ENCODE measurements around the gene ATP2C1.

Gene ATP2C1

GRCh38 chr3:130895690-130896488 is 2.0 kb downstream of the ATP2C1 start:
- peak; percentile 1 for DNase-seq

DNA sequence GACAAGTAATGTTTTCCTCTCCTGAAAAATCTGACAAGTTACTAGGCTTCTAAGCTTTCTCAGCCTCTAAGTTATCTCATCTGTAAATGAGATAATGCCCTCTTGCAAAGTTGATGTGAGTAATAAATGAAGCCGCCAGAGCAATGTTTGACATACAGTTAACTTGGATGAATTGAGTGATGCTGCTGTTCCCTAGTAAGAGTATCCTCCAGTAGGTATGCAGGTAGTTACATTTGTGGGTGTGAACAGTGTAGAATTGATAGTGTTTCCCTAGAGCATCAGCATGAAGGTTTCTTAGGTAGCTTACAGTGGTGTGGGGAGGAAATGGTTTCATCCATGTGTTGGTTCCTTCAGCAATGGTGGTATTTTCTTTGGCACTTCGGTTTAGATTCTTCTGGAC is 3.4 kb downstream of the ATP2C1 start:
- DNase-seq = no peak

DNA sequence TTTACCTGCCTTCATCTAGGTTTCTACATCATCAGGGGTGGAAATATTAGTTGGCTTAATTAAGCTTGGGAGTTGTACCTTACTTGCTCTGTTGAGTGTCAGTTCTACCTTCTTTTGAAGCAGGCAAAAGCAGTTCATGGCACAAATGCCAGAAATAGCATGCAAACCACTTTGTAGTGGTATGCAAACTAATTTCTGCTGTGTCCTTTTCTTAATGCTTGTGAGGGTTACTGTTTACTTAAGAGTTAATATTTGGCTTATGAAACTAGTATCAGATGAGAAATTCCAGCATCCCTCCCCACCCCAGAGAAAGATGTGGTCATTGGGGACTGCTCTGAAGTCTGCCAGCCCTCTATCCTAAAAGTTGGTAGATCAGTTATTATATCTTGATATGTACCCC is 7.1 kb downstream of the ATP2C1 start:
- no peak for DNase-seq

GRCh38 chr3:130901463-130902204 is 7.8 kb downstream of the ATP2C1 start:
- no peak for DNase-seq

GRCh38 chr3:130903412-130903908 is 9.6 kb downstream of the ATP2C1 start:
- DNase-seq = no peak

DNA sequence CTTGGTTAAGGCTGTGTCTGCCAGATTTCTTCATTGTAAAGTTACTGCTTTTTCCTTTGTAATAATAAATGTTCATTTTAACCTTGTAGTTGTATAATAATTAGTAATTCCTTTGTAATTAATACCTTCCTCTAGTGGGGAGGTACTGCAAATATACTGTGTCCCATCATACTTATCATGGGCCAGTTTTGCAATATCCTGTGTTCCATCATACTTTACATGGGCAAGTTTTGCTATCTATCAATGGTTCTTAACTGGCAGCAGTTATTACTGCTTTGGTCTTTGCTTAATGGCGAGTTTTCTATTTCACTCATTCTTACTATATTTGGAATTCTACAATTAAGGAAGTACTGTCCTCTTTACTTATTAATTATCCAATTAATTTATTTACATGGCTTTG is 10.6 kb downstream of the ATP2C1 start:
- DNase-seq = no peak

GRCh38 chr3:130905551-130905950 is 11.7 kb downstream of the ATP2C1 start:
- no peak for DNase-seq

DNA sequence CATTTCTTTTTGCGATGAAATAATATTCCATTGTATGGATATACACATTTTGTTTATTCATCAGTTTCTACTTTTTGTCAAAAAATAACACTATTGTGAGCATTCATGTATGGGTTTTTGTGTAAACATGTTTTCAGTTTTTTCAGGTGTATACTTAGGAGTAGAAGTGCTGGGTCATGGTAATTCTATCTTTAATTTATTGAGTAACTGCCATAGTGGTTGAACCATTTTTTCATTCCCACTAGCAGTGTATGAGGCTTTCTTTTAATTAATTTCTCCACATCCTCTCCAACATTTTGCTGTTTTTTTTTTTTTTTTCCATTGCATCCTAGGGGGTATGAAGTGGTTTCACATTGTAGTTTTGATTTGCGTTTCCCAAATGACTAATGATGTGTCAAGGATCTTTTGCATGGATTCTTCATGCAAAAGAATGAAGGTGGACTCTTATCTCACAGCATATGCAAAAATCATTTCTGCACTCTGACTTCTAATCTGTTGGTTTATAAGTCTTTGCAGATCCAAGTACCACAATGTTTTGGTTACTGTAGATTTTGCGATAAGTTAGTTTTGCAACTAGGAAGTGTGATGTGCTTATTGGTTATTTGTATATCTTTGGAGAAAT is 12.6 kb downstream of the ATP2C1 start:
- DNase-seq = no peak

DNA sequence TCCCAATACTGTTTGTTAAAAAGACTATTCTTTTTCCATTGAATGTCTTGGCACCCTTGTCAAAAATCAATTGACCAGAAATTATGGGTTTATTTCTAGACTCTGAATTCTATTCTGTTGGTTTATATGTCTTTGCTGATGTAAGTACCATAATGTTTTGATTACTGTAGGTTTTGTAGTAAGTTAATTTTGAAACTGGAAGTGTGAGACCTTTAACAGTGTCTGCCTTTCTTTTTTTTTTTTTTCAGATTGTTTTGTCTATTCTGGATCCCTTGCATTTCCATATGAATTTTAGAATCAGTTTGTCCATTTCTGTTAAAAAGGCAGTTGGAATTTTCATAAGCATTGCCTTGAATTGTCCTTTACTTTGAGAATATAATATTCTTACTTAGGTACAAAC is 13.6 kb downstream of the ATP2C1 start:
- DNase-seq = no peak

GRCh38 chr3:130907966-130908365 is 14.1 kb downstream of the ATP2C1 start:
- no peak for DNase-seq

DNA sequence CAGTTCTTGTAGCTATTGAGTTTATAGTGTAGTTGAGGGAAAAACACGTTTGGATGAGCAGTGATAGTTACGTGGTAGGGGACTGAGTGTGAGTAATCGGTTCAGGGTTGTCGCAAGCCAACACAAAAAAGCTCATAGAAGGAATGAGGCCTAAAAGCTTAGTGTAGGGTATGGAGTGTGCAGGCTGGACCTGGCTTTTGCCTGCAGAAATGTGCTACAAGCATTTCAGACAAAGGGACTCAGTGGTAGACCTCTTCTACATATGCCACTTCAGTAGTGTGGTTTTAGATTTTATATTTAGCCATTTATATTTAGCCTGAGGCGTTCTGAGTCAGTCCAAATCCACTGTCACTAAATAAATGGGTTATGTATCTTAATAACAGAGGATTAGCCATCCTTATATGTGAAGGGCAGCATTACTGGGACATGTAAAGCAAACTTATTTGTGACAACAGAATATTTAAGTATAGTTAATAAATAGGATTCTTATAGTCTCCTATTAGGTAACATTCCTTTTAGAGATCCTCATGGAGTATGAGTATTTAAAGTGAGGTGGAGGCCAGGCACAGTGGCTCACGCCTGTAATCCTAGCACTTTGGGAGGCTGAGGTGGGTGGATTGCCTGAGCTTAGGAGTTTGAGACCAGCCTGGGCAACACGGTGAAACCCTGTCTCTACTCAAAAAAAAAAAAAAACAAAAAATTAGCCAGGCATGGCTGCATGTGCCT is 21.8 kb downstream of the ATP2C1 start:
- no peak for DNase-seq

GRCh38 chr3:130916507-130917167 is 22.8 kb downstream of the ATP2C1 start:
- no peak for DNase-seq

- DNase-seq = no peak
These were observed 24.4 kb downstream of the ATP2C1 start for GRCh38 chr3:130918328-130918727.

- no peak for DNase-seq
These were observed 31.7 kb downstream of the ATP2C1 start for GRCh38 chr3:130925628-130926027.

GRCh38 chr3:130926504-130926903 is 32.6 kb downstream of the ATP2C1 start:
- no peak for DNase-seq

GRCh38 chr3:130929804-130930203 is 35.9 kb downstream of the ATP2C1 start:
- DNase-seq = no peak

DNA sequence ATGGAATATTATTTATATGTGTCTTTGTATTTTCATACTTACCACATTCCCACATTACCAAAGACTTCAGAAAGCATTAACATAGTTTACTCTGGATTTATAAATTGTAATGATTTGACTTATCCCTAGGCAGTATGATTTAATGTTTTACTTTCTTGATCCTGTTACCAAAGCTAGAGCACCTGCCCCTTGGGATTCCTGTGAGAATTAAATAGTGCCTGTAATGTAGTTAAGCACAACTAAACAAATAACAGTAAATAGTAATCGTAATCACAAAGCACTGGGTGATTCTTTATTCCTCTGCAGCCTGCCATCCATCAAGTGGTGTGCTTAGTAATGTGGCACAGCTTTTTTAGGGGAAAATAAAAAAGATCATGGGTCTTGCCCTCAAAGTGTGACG is 39.1 kb downstream of the ATP2C1 start:
- no peak for DNase-seq

- no peak for DNase-seq
These were observed 40.0 kb downstream of the ATP2C1 start for GRCh38 chr3:130933801-130934345.

GRCh38 chr3:130934442-130935089 is 40.7 kb downstream of the ATP2C1 start:
- no peak for DNase-seq

DNA sequence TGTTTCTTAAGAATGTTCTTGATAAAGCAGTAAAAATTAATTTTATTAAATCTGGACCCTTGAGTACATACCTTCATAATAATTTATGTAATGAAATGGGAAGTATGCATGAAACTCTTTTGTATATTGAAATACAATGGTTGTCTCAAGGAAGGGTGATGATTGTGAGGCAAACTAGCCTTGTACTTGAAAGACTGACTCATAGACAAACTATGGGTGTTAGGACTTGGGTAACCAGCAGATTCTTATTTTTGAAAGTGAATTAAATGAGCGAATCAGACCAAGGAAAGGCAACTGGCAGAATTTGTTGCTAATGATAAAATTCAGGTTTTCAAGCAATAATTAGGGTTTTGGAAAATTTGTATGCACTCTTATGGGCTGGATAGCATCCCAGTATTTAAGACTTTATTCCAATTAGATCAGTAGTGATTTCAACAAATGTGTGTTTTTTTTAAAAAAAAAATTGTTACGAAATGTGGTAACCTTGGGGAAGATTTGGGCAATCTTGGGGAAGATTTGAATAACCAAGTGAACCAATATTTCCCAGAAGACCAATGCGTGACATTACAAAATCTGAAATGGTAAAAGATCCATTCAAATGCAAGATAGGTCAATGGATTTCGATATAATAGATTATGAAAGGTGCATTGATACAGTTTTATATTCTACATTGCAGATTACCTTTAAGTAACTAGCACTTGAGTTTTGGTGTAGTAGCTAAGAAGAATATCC is 42.0 kb downstream of the ATP2C1 start:
- DNase-seq = no peak

- no peak for DNase-seq
These were observed 45.9 kb downstream of the ATP2C1 start for GRCh38 chr3:130939753-130940152.
